GM13976 (cell line): ENCODE data around the gene RGS14.
"Not testable (repeated sequence)": the region's sequence is repeated elsewhere in the genome, so short reads cannot be mapped to it uniquely, and the experiment has no call there.

Experiments
- DNase-seq: peaks from one replicate; pipeline ENCODE4 v3.0.0; 2012; ENCODE audit warnings: low spot score
- in situ Hi-C: fragments of 300-500 bp; cut with MboI; formaldehyde crosslinking; loops from one replicate; pipeline ENCODE4 v1.12.0; 2022; ENCODE audit warnings: low sequenced_read_pairs, mixed read lengths, inconsistent platforms; ENCODE audit not compliant: unreplicated experiment
- TF ChIP-seq, protein P1 (sequence below): IDR thresholded peaks from 2 replicates; pipeline ENCODE4 v1.5.1; 2012; ENCODE audit warnings: borderline replicate concordance, mild to moderate bottlenecking; ENCODE audit not compliant: insufficient read depth; ENCODE audit errors: extremely low read depth, missing control alignments, control extremely low read depth

The RGS14 gene

GRCh38 chr5:177356746-177357145 is 978 bp upstream of the RGS14 start:
- no peak for DNase-seq
- in situ Hi-C loops: no loop called here

DNA sequence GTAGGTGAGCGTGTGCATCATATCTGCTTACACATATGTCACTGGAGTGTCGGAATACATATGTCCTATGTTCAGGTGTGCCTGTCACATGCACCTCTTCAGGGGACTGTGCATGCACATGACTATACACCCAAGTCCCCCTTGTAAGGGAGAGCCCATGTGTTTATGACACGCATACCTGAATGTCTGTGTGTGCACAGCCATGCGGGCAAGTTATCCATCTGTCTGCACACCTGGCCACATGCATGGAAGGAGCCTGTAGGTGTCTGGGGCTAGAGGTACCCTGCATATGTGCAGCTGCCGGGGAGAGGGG is 622 bp upstream of the RGS14 start:
- no peak for DNase-seq
- in situ Hi-C loops: no loop called here
- TF ChIP-seq, protein P1, sequence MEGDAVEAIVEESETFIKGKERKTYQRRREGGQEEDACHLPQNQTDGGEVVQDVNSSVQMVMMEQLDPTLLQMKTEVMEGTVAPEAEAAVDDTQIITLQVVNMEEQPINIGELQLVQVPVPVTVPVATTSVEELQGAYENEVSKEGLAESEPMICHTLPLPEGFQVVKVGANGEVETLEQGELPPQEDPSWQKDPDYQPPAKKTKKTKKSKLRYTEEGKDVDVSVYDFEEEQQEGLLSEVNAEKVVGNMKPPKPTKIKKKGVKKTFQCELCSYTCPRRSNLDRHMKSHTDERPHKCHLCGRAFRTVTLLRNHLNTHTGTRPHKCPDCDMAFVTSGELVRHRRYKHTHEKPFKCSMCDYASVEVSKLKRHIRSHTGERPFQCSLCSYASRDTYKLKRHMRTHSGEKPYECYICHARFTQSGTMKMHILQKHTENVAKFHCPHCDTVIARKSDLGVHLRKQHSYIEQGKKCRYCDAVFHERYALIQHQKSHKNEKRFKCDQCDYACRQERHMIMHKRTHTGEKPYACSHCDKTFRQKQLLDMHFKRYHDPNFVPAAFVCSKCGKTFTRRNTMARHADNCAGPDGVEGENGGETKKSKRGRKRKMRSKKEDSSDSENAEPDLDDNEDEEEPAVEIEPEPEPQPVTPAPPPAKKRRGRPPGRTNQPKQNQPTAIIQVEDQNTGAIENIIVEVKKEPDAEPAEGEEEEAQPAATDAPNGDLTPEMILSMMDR: no peak

More at GRCh38 chr5:177356746-177357145, 978 bp upstream of the RGS14 start:
- TF ChIP-seq, protein P1: no peak

- TF ChIP-seq, protein P1: no peak
Measured at GRCh38 chr5:177358370-177358819, 671 bp downstream of the RGS14 start.

GRCh38 chr5:177359451-177359851 is 1.7 kb downstream of the RGS14 start:
- DNase-seq: no peak
- TF ChIP-seq, protein P1: no peak
- in situ Hi-C loops: no loop called here

More at GRCh38 chr5:177358370-177358819, 671 bp downstream of the RGS14 start:
- DNase-seq: no peak
- in situ Hi-C loops: no loop called here

DNA sequence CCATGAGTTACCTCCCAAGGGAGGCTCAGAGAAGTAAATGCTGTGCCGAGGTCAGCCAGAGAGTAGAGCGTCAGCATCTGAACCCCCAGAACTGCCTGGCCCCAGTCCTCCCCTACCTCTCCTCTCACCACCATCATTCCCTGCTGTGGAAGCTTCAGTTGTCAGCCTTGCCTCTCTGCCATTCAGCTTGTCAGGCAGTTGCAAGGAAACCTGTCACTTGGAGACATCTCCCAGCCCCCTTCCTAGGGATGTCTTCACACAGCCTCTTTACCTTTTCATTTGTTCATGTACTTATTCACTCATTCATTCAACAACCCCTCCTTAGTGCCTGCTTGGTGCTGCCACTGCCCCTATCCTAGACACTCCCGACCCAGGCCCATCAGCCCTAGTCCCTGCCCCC is 2.1 kb downstream of the RGS14 start:
- TF ChIP-seq, protein P1: no peak
- in situ Hi-C loops: no loop called here
- DNase-seq: no peak

DNA sequence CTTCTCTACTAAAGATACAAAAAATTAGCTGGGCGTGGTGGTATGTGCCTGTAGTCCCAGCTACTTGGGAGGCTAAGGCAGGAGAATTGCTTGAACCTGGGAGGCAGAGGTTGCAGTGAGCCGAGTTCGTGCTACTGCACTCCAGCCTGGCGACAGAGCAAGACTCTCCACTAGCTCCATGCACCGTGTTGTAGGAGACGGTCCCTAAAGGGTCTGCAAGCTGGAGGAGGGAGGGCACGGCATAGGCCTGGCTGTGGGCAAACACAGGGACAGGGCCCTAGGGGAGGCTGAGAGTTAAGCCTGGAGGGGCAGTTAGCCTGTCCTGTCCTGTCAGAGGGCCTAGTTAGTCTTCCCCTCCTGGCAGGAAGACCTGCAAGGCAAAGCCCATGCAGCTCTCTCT is 3.0 kb downstream of the RGS14 start:
- in situ Hi-C loops, DNase-seq: not testable (repeated sequence)

DNA sequence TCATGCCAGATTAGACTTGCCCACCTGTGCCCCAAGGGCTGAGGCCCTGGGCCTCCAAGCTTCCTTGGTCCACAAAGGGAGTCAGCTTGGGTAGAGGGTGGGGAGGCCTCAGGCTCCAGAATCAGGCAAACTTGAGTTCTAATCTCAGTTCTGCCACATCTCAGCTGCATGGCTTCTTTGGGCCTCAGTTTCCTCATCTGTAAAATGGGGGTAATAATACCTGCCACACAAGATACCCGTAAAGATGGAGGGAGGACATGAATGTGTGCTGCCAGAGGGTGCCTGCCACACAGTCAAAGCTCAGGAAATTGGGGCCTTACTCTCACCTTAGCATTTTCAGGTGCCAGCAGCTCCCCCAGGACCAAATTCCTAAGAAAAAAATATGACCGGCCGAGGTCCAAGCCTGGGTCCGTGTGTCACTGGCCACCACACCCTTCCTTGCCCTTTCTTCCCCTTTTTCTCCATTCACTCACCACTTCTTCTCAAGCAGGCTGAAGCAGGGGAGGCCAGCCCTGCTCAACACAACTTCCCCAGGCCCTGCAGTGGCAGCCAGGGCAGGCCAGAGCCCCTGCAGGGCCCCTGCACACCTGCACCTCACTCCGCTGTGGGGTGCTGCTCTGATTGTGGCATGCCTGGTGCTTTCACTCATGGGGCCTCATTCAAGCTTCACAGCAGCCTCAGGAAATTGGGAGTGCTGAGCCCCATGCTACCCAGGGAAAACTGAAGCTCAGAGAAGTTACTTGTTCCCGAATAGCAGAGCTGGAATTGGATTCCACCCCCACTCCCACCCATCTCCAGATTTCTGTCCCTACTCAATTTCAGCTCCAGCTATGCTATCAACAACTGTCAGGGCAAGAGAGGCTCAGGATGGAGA is 3.9 kb downstream of the RGS14 start:
- in situ Hi-C loops: no loop called here
- TF ChIP-seq, protein P1: no peak
- no peak for DNase-seq
